ENCODE measurements around the gene ROS1. TPM values are rescaled to one million over a fixed set of nuclear protein-coding genes. Genes with fewer than 3 reads are reported as not detected.
A peak's percentile ranks its signal among the peaks of the same experiment; 100 is the strongest.
"Not testable (repeated sequence)": the region's sequence is repeated elsewhere in the genome, so short reads cannot be mapped to it uniquely, and the experiment has no call there.

Gene ROS1
- polyA plus RNA-seq, 1 donor = 0.13 TPM

- no peak for DNase-seq
Observed at GRCh38 chr6:117381749-117382148, 44.0 kb downstream of the ROS1 start.

GRCh38 chr6:117380298-117380697 is 45.4 kb downstream of the ROS1 start:
- no peak for DNase-seq

DNA sequence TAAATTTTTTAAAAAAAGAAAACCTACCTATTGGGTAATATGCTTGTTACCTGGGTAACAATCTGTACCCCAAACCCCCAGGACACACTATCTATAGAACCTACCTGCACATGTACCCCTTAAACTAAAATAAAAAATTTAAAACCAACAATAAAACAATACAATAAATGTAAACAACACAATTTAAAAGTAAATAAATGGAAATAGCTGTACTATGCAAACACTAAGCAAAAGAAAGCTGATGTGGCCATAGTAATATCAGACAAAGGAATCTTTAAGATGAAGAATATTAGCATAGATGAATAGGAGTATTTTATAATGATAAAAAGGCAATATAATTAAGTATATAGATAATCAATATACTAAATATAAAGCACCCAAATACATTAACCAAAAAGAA is 50.3 kb downstream of the ROS1 start:
- DNase-seq = no peak

DNA sequence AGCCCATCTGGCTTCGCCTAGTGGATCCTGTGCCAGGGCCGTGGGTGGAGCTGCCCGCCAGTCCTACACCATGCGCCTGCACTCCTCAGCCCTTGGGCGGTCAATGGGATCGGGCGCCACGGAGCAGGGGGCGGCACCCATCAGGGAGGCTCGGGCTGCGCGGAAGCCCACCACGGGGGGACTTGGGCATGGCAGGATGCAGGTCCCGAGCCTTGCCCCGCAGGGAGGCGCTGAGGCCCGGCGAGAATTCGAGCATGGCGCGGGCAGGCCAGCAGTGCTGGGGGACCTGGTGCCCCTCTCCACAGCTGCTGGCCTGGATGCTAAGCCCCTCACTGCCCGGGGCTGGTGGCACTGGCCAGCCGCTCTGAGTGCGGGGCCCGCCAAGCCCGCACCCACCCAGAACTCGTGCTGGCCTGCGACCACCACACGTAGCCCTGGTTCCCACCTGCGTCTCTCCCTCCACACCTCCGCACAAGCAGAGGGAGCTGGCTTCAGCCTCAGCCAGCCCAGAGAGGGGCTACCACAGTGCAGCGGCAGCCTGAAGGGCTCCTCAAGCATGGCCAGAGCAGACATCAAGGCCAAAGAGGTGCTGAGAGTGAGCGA is 52.4 kb downstream of the ROS1 start:
- no peak for DNase-seq

GRCh38 chr6:117372289-117372688 is 53.5 kb downstream of the ROS1 start:
- DNase-seq = not testable (repeated sequence)

DNA sequence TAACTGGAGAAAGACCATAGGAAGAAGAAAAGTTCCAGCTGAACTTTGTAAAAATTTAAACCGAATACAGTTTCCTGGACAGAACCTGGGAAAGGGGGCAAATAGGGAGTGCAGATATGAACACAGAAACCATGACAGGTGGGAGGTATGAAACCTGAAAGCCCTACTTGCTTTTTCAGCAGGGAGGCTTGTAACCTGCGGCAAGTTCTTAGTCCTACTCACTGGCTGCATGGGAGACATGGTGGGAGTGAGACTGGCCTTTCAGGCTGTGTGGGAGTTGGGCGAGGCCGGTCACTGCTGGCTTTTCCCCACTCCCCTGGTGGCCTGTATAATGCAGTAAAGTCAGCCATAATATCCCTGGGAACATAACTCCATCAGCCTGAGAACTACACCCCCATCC is 54.2 kb downstream of the ROS1 start:
- peak; percentile 3 for DNase-seq

GRCh38 chr6:117359581-117359980 is 66.2 kb downstream of the ROS1 start:
- DNase-seq = no peak

DNA sequence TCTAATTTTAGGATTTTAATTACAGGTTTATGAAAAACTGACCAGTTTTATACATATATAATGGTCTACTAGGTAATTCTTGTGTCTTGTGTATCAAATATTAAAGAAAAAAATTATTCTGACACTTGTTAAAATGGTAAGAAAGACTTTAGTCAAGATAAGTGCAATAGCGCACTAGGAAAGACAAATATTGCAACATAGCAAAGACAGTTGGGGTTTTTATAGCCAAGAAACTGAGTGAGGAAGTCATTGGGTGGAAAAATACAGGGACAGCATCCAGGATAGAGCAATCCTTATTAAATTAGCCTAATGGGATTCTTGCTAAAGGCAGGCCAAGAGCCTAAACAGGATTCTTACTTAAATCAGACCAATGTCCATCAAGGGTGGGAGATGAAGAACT is 71.1 kb downstream of the ROS1 start:
- no peak for DNase-seq

- no peak for DNase-seq
Observed at GRCh38 chr6:117352466-117353081, 73.2 kb downstream of the ROS1 start.

DNA sequence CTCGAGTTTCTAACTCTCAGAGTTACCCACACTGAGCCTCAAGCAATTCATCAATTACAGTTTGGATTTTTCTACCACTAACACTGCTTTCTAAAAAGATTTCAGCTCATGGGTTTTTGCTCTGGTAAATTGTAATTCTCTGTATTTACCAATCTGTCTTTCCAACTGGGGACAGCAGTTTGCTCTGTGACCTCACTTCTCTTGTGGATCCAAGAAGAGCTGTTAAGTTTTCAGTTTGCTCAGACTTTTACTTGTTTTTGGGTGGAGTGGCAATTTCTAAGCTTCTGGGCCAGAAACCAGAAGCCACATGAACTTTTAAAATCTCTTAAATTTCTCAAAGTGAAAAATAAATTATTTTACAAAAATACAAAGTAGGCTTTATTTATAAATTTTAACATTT is 74.2 kb downstream of the ROS1 start:
- DNase-seq = no peak

DNA sequence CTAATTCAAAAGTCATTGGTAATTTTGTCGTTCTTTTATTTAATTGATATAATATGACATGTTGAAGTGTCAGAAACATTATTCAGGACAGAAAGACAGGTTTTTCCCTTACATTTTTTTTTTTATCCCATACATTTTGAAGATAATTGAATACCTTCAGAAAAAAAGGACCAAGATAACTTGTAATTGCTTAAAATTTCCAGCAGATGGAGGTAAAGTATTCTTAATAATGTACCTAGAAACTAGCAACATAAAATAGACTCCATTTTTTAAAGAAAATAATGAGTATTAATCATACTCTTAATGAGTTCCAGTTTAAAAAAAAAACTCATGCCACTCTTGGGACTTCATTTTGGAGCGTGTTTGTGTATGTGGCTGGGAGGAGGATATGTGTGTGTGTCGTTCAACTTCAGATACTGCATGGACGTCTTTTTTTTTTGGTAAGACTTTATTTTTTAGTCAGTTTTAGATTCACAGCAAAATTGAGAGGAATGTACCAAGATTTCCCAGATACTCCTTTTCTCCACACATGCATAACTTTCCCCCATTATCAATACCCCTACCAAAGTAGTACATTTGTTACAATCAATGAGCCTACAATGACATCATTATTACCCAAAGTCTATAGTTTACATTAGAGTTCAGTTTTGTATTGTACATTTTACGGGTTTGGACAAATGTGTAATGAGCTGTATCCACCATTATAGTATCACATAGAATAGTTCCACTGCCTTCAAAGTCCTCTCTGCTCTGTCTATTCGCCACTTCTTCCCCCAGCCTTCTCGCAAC is 79.4 kb downstream of the ROS1 start:
- peak; percentile 2 for DNase-seq

DNA sequence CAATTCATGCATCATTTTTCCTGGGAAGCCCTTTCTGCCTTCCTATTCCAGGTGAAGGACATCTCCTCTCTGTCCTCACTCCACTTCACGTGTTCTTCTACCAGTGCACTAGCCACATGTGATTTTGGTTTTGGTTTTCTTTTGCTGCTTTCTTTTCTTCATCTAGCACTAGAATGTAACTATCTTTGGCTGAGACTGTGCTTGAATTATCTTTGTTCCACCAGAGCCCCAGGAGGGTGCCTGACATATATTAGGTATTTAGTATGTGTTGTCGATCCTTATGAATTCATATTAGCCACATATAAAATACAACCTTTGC is 80.5 kb downstream of the ROS1 start:
- no peak for DNase-seq

- DNase-seq = no peak
Observed at GRCh38 chr6:117344444-117345291, 81.1 kb downstream of the ROS1 start.

- no peak for DNase-seq
Observed at GRCh38 chr6:117338567-117338966, 87.2 kb downstream of the ROS1 start.

GRCh38 chr6:117329926-117330325 is 95.8 kb downstream of the ROS1 start:
- DNase-seq = no peak

- DNase-seq = no peak
Observed at GRCh38 chr6:117328500-117328899, 97.2 kb downstream of the ROS1 start.

DNA sequence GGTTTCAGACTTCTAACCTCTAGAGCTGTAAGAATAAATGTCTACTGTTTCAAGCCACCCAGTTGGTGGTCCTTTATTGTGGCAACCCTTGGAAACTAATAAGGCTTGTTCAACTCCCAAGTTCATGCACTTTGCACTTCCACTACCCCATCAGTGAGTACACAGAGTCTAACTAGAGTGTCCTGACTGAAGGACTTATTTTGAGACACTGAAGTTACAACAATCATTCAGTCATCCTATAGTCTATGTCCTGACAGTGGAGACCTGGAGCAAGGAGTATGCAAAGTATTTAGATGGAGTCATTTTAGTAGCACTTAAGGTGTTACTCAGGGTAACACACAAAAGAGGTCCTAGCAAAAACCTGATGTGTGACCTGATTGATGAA is 97.7 kb downstream of the ROS1 start:
- DNase-seq = no peak

GRCh38 chr6:117327149-117328004 is 98.4 kb downstream of the ROS1 start:
- DNase-seq = no peak

DNA sequence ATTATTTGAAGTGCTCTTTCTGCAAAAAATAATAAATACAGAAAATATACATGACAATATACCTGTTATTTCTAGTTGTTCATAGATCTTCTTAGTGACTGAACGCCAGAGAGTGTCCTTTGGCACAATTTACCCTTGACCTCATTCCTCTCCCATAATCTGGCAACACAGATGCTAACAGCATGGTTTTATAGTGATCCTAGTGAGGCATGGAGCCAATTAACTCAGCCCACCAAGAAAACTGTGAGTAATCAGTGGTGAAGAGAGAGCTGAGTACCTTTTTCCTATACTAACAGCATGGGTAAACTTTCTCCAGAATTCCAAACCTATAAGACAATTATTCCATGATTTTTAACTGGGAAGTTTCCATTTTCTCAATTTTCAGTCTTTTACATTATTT is 99.3 kb downstream of the ROS1 start:
- no peak for DNase-seq

- no peak for DNase-seq
Observed at GRCh38 chr6:117317261-117317660, 108.5 kb downstream of the ROS1 start.

GRCh38 chr6:117311726-117312125 is 114.0 kb downstream of the ROS1 start:
- no peak for DNase-seq

- DNase-seq = no peak
Observed at GRCh38 chr6:117311310-117311709, 114.4 kb downstream of the ROS1 start.

Measured in left kidney (tissue), 2 donors.